ENCODE data around the gene TBC1D22A. TPM values are rescaled to one million over a fixed set of nuclear protein-coding genes. Genes with fewer than 3 reads are reported as not detected.

Gene TBC1D22A
- total RNA-seq, 1 experiment from 2014 or later: 14.3 TPM

- H3K4me3 ChIP-seq (ENCODE audit: low read length): no peak overlapping the region
- H3K9me3 ChIP-seq (ENCODE audit: low read length): no peaks in the 10 kb centered on the region
- no peaks in the 10 kb centered on the region for H3K79me2 ChIP-seq (ENCODE audit: low read length)
- no peaks in the 10 kb centered on the region for H3K9me2 ChIP-seq (replicated peaks; ENCODE audit: low read length)
- no peak overlapping the region for H2AFZ ChIP-seq (ENCODE audit: low read length)
- no peaks in the 10 kb centered on the region for H3K27me3 ChIP-seq (ENCODE audit: low read length)
- POLR2A ChIA-PET (ENCODE audit: unreplicated experiment): no interaction called here
- no peak overlapping the region for H3K9ac ChIP-seq (ENCODE audit: low read length)
- no TSS peak for BruUV-seq (replicated peaks)
- intact Hi-C loops (cut with micrococcal nuclease): no loop called here
- CTCF ChIA-PET: no interaction called here
- no peak overlapping the region for H3K27ac ChIP-seq (ENCODE audit: low read length)
- H3K36me3 ChIP-seq (ENCODE audit: low read depth, low read length): no peaks in the 10 kb centered on the region
- no peaks in the 10 kb centered on the region for H4K20me1 ChIP-seq (ENCODE audit: low read length)
- DNase-seq: no peak
- no peak overlapping the region for H3K4me2 ChIP-seq (ENCODE audit: low read length)
- no peaks in the 10 kb centered on the region for H3F3A ChIP-seq (ENCODE audit: low read length, unreplicated experiment)
- ATAC-seq: no peak
- no peaks in the 10 kb centered on the region for H3K4me1 ChIP-seq (ENCODE audit: insufficient read depth, low read length)
- TF ChIP-seq EZH2phosphoT487 (IDR thresholded peaks at IDR 0.05; ENCODE audit: borderline replicate concordance, low read length): no peak
- TF ChIP-seq CTCF (conservative IDR thresholded peaks at IDR 0.05; ENCODE audit: low read depth, low read length): no peak
- no peak for TF ChIP-seq EZH2 (IDR thresholded peaks at IDR 0.05; ENCODE audit: low read length, unreplicated experiment)
Observed at GRCh38 chr22:46896568-46897245, 134.3 kb downstream of the TBC1D22A start.

GRCh38 chr22:46897246-46897623 lies 134.8 kb downstream of the TBC1D22A start:
- BruUV-seq (replicated peaks): no TSS peak
- POLR2A ChIA-PET (ENCODE audit: unreplicated experiment): interaction anchor here (0.6 kb wide), 1 partner anchor 111 kb away, joined by 9 read pairs; no protein-coding TSS in a partner anchor
- Histone ChIP-seq H3K4me3 (ENCODE audit: low read length) (no peak overlapping the region), H3K4me2 (ENCODE audit: low read length) (no peak overlapping the region), H3K9me2 (replicated peaks; ENCODE audit: low read length) (no peaks in the 10 kb centered on the region), H3K4me1 (ENCODE audit: insufficient read depth, low read length) (no peaks in the 10 kb centered on the region), H3K79me2 (ENCODE audit: low read length) (no peaks in the 10 kb centered on the region), H3K27me3 (ENCODE audit: low read length) (no peaks in the 10 kb centered on the region), H3K36me3 (ENCODE audit: low read depth, low read length) (no peaks in the 10 kb centered on the region), H2AFZ (ENCODE audit: low read length) (no peak overlapping the region), H4K20me1 (ENCODE audit: low read length) (no peaks in the 10 kb centered on the region), H3F3A (ENCODE audit: low read length, unreplicated experiment) (no peaks in the 10 kb centered on the region), H3K27ac (ENCODE audit: low read length) (no peak overlapping the region), H3K9me3 (ENCODE audit: low read length) (no peaks in the 10 kb centered on the region), H3K9ac (ENCODE audit: low read length) (no peak overlapping the region)
- no peak for ATAC-seq
- DNase-seq: peak; percentile 1
- CTCF ChIA-PET: no interaction called here
- TF ChIP-seq EZH2phosphoT487 (IDR thresholded peaks at IDR 0.05; ENCODE audit: borderline replicate concordance, low read length): no peak
- TF ChIP-seq CTCF (conservative IDR thresholded peaks at IDR 0.05; ENCODE audit: low read depth, low read length): no peak
- intact Hi-C loops (cut with micrococcal nuclease): no loop called here

DNA sequence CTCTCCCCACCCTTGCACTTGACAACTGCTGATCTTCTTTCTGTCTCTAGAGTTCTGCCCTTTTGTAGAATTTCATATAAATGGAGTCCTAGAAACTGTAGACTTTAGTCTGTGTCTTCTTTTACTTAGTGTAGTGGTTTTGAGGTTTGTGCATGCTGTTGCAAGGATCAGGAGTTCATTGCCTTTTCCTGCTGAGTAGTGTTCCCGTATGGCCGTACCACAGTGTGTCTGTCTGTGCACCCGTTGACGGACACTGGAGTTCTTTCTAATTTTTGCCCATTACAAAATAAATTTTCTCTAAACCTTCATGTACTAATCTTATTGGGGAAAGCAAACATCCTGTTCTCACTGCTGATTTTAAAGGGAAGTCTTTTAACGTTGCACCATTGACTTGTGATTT lies 138.1 kb downstream of the TBC1D22A start:
- DNase-seq: no peak
- H2AFZ ChIP-seq (ENCODE audit: low read length): no peak overlapping the region
- H3K9me3 ChIP-seq (ENCODE audit: low read length): no peaks in the 10 kb centered on the region
- H3K36me3 ChIP-seq (ENCODE audit: low read depth, low read length): no peaks in the 10 kb centered on the region
- ChIA-PET CTCF (no interaction called here), POLR2A (ENCODE audit: unreplicated experiment) (no interaction called here)
- H3F3A ChIP-seq (ENCODE audit: low read length, unreplicated experiment): no peaks in the 10 kb centered on the region
- H3K4me2 ChIP-seq (ENCODE audit: low read length): no peak overlapping the region
- no peaks in the 10 kb centered on the region for H4K20me1 ChIP-seq (ENCODE audit: low read length)
- no TSS peak for BruUV-seq (replicated peaks)
- no peak overlapping the region for H3K27ac ChIP-seq (ENCODE audit: low read length)
- intact Hi-C loops (cut with micrococcal nuclease): no loop called here
- H3K9me2 ChIP-seq (replicated peaks; ENCODE audit: low read length): no peaks in the 10 kb centered on the region
- no peak for ATAC-seq
- H3K4me1 ChIP-seq (ENCODE audit: insufficient read depth, low read length): no peaks in the 10 kb centered on the region
- H3K27me3 ChIP-seq (ENCODE audit: low read length): no peaks in the 10 kb centered on the region
- TF ChIP-seq EZH2phosphoT487 (IDR thresholded peaks at IDR 0.05; ENCODE audit: borderline replicate concordance, low read length): no peak
- no peak for TF ChIP-seq EZH2 (IDR thresholded peaks at IDR 0.05; ENCODE audit: low read length, unreplicated experiment)
- no peaks in the 10 kb centered on the region for H3K79me2 ChIP-seq (ENCODE audit: low read length)
- no peak overlapping the region for H3K4me3 ChIP-seq (ENCODE audit: low read length)
- no peak overlapping the region for H3K9ac ChIP-seq (ENCODE audit: low read length)

Measured in PC-3 (cell line).